OCI-LY3 (cell line): Measurements from ENCODE around the gene CHTF18.

Source experiments
- H2AFZ ChIP-seq: fragments of 200-600, 300-600 bp; shearing (Covaris generic); 2 replicates; pipeline ENCODE4 v1.6.0; 2014; ENCODE audit warnings: antibody characterized with exemption, low read depth, low read length
- H3K27ac ChIP-seq: fragments of 200-600, 300-600 bp; sonication (generic); 2 replicates; pipeline ENCODE4 v1.5.1; 2014; ENCODE audit warnings: mild to moderate bottlenecking, low read length, moderate library complexity, mixed read lengths
- H3K27me3 ChIP-seq: fragments of 200-600, 300-600 bp; sonication (generic); 2 replicates; pipeline ENCODE4 v1.6.1; 2014; ENCODE audit warnings: low read depth, low read length, mixed read lengths
- H3K36me3 ChIP-seq: fragments of 200-600, 300-600 bp; sonication (generic); replicated peaks from 2 replicates; pipeline ENCODE3; 2014; ENCODE audit warnings: low read depth, low read length, mixed read lengths
- H3K4me1 ChIP-seq: fragments of 300-600, 200-600 bp; sonication (generic); 2 replicates; pipeline ENCODE4 v1.6.1; 2014; ENCODE audit warnings: low read length, mixed read lengths
- H3K4me2 ChIP-seq: fragments of 200-600, 300-600 bp; sonication (generic); 2 replicates; pipeline ENCODE4 v1.6.1; 2014; ENCODE audit warnings: low read length, mixed read lengths
- H3K4me3 ChIP-seq: fragments of 300-600, 200-600 bp; sonication (generic); 2 replicates; pipeline ENCODE4 v1.5.1; 2014; ENCODE audit warnings: antibody characterized with exemption, mild to moderate bottlenecking, low read length, moderate library complexity
- H3K79me2 ChIP-seq: fragments of 300-600, 200-600 bp; shearing (Covaris generic); 2 replicates; pipeline ENCODE4 v1.6.1; 2014; ENCODE audit warnings: mild to moderate bottlenecking, low read length, mixed read lengths
- H3K9ac ChIP-seq: fragments of 300-600, 200-600 bp; shearing (Covaris generic); 2 replicates; pipeline ENCODE4 v1.6.0; 2014; ENCODE audit warnings: mild to moderate bottlenecking, low read length, moderate library complexity
- H3K9me3 ChIP-seq: fragments of 200-600, 300-600 bp; shearing (Covaris generic); 2 replicates; pipeline ENCODE4 v1.6.1; 2014; ENCODE audit warnings: low read length, mixed read lengths; ENCODE audit not compliant: insufficient read depth
- H4K20me1 ChIP-seq: fragments of 200-600, 300-600 bp; sonication (generic); 2 replicates; pipeline ENCODE4 v1.6.1; 2016; ENCODE audit warnings: low read length, mixed read lengths; ENCODE audit not compliant: insufficient read depth
- EZH2phosphoT487 ChIP-seq: fragments of 200-600 bp; shearing (Covaris generic); IDR thresholded peaks from 2 replicates; pipeline ENCODE4 v1.6.1; 2018; ENCODE audit warnings: antibody characterized with exemption, mixed run types, low read depth
- TF ChIP-seq, protein P1 (sequence below): fragments of 200-600, 300-600 bp; sonication (generic); IDR thresholded peaks from 2 replicates; pipeline ENCODE4 v1.5.1; 2014; ENCODE audit warnings: antibody characterized with exemption, low read length, low read depth

CHTF18 gene

GRCh38 chr16:754656-755055 is 33.8 kb upstream of the CHTF18 start:
- H3K79me2 ChIP-seq = no peaks in the 10 kb centered on the region
- no peaks in the 10 kb centered on the region for H4K20me1 ChIP-seq
- TF ChIP-seq, protein P1, sequence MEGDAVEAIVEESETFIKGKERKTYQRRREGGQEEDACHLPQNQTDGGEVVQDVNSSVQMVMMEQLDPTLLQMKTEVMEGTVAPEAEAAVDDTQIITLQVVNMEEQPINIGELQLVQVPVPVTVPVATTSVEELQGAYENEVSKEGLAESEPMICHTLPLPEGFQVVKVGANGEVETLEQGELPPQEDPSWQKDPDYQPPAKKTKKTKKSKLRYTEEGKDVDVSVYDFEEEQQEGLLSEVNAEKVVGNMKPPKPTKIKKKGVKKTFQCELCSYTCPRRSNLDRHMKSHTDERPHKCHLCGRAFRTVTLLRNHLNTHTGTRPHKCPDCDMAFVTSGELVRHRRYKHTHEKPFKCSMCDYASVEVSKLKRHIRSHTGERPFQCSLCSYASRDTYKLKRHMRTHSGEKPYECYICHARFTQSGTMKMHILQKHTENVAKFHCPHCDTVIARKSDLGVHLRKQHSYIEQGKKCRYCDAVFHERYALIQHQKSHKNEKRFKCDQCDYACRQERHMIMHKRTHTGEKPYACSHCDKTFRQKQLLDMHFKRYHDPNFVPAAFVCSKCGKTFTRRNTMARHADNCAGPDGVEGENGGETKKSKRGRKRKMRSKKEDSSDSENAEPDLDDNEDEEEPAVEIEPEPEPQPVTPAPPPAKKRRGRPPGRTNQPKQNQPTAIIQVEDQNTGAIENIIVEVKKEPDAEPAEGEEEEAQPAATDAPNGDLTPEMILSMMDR = no peak
- no peak for TF ChIP-seq EZH2phosphoT487
- H3K27ac ChIP-seq = no peak overlapping the region
- H3K27me3 ChIP-seq = no peaks in the 10 kb centered on the region
- H3K4me1 ChIP-seq = peaks cover 22% of the 10 kb centered on the region
- no peak overlapping the region for H3K4me2 ChIP-seq
- H3K9ac ChIP-seq = no peak overlapping the region
- no peak overlapping the region for H3K4me3 ChIP-seq
- H3K9me3 ChIP-seq = no peaks in the 10 kb centered on the region
- H2AFZ ChIP-seq = no peak overlapping the region
- H3K36me3 ChIP-seq = peaks cover 2% of the 10 kb centered on the region

- Histone ChIP-seq H3K9me3 (no peaks in the 10 kb centered on the region), H3K4me1 (peaks cover 21% of the 10 kb centered on the region), H3K9ac (no peak overlapping the region), H2AFZ (no peak overlapping the region), H3K36me3 (peaks cover 2% of the 10 kb centered on the region), H3K4me2 (no peak overlapping the region), H3K4me3 (no peak overlapping the region), H4K20me1 (no peaks in the 10 kb centered on the region), H3K27me3 (no peaks in the 10 kb centered on the region), H3K27ac (no peak overlapping the region), H3K79me2 (no peaks in the 10 kb centered on the region)
- no peak for TF ChIP-seq EZH2phosphoT487
- TF ChIP-seq, protein P1 = no peak
Measured at GRCh38 chr16:756428-756827, 32.0 kb upstream of the CHTF18 start.

- no peak overlapping the region for H3K4me3 ChIP-seq
- no peak overlapping the region for H3K4me2 ChIP-seq
- H3K36me3 ChIP-seq = peaks cover 2% of the 10 kb centered on the region
- H3K27ac ChIP-seq = no peak overlapping the region
- H3K27me3 ChIP-seq = no peaks in the 10 kb centered on the region
- no peak overlapping the region for H3K9ac ChIP-seq
- H3K4me1 ChIP-seq = no peaks in the 10 kb centered on the region
- no peak overlapping the region for H2AFZ ChIP-seq
- no peaks in the 10 kb centered on the region for H3K9me3 ChIP-seq
- H4K20me1 ChIP-seq = no peaks in the 10 kb centered on the region
- no peak for TF ChIP-seq EZH2phosphoT487
- TF ChIP-seq, protein P1 = no peak
- no peaks in the 10 kb centered on the region for H3K79me2 ChIP-seq
Measured at GRCh38 chr16:759110-759910, 29.1 kb upstream of the CHTF18 start.

GRCh38 chr16:760065-760464 is 28.4 kb upstream of the CHTF18 start:
- Histone ChIP-seq H3K4me1 (no peaks in the 10 kb centered on the region), H2AFZ (no peak overlapping the region), H3K27ac (no peak overlapping the region), H3K79me2 (no peaks in the 10 kb centered on the region), H3K36me3 (peaks cover 2% of the 10 kb centered on the region), H3K4me3 (no peak overlapping the region), H3K4me2 (no peak overlapping the region), H4K20me1 (no peaks in the 10 kb centered on the region), H3K9me3 (no peaks in the 10 kb centered on the region), H3K27me3 (no peaks in the 10 kb centered on the region), H3K9ac (no peak overlapping the region)
- TF ChIP-seq, protein P1 = no peak
